Memory B cell (primary cell): ENCODE data around the gene COG1.
A peak's percentile ranks its signal among the peaks of the same experiment; 100 is the strongest.

Experiments
- ATAC-seq: fragments of 150-1000 bp; cut with Tn5 transposase; 2 replicates; pipeline ENCODE4 v1.10.0; 2021; ENCODE audit warnings: low read depth, mild to moderate bottlenecking, moderate library complexity
- DNase-seq, 2 donors: peaks; one replicate each; pipeline ENCODE4 v3.0.0; 2022; ENCODE audit warnings: low spot score in 2 of 2
- H3K27ac Mint-ChIP-seq: one replicate; pipeline ENCODE4 v1.8.0; 2022; ENCODE audit warnings: mild to moderate bottlenecking, moderate library complexity, mixed read lengths
- H3K27me3 Mint-ChIP-seq: one replicate; pipeline ENCODE4 v1.8.0; 2022; ENCODE audit warnings: mixed read lengths
- H3K36me3 Mint-ChIP-seq: one replicate; pipeline ENCODE4 v1.8.0; 2022; ENCODE audit warnings: mild to moderate bottlenecking, mixed read lengths
- H3K4me1 Mint-ChIP-seq: one replicate; pipeline ENCODE4 v1.8.0; 2022; ENCODE audit warnings: mixed read lengths
- H3K4me3 Mint-ChIP-seq: one replicate; pipeline ENCODE4 v1.8.0; 2022; ENCODE audit warnings: mild to moderate bottlenecking, moderate library complexity, mixed read lengths
- H3K9me3 Mint-ChIP-seq: one replicate; pipeline ENCODE4 v1.8.0; 2022; ENCODE audit warnings: mixed read lengths

COG1 gene

GRCh38 chr17:73200476-73200875, 7.6 kb downstream of the COG1 start:
- Mint-ChIP-seq H3K27me3 (no peaks in the 10 kb centered on the region), H3K4me3 (no peak overlapping the region), H3K9me3 (no peaks in the 10 kb centered on the region), H3K36me3 (peaks cover 24% of the 10 kb centered on the region), H3K27ac (no peak overlapping the region), H3K4me1 (peaks cover 2% of the 10 kb centered on the region)
- ATAC-seq = no peak
- DNase-seq = no peak

GRCh38 chr17:73201215-73202069, 8.6 kb downstream of the COG1 start:
- Mint-ChIP-seq H3K27me3 (no peaks in the 10 kb centered on the region), H3K9me3 (no peaks in the 10 kb centered on the region), H3K4me1 (peaks cover 2% of the 10 kb centered on the region), H3K27ac (no peak overlapping the region), H3K36me3 (peaks cover 24% of the 10 kb centered on the region), H3K4me3 (no peak overlapping the region)
- no peak for DNase-seq
- no peak for ATAC-seq

GRCh38 chr17:73203135-73203787, 10.4 kb downstream of the COG1 start:
- Mint-ChIP-seq H3K9me3 (no peaks in the 10 kb centered on the region), H3K4me1 (no peaks in the 10 kb centered on the region), H3K36me3 (peaks cover 25% of the 10 kb centered on the region), H3K27me3 (no peaks in the 10 kb centered on the region), H3K27ac (peak overlapping the region; percentile 21), H3K4me3 (no peak overlapping the region)
- no peak for ATAC-seq
- no peak for DNase-seq

- Mint-ChIP-seq H3K36me3 (peaks cover 26% of the 10 kb centered on the region), H3K27me3 (no peaks in the 10 kb centered on the region), H3K4me3 (no peak overlapping the region), H3K4me1 (no peaks in the 10 kb centered on the region), H3K27ac (peak overlapping the region; percentile 21), H3K9me3 (no peaks in the 10 kb centered on the region)
- ATAC-seq (no peak), DNase-seq (no peak)
These were observed 11.1 kb downstream of the COG1 start for GRCh38 chr17:73203788-73204479.

- no peaks in the 10 kb centered on the region for H3K27me3 Mint-ChIP-seq
- no peak overlapping the region for H3K4me3 Mint-ChIP-seq
- DNase-seq (no peak), ATAC-seq (no peak)
- no peaks in the 10 kb centered on the region for H3K9me3 Mint-ChIP-seq
- H3K4me1 Mint-ChIP-seq = no peaks in the 10 kb centered on the region
- no peak overlapping the region for H3K27ac Mint-ChIP-seq
- peaks cover 22% of the 10 kb centered on the region for H3K36me3 Mint-ChIP-seq
These were observed 12.7 kb downstream of the COG1 start for GRCh38 chr17:73205459-73205961.

GRCh38 chr17:73208139-73208827, 15.4 kb downstream of the COG1 start:
- peaks cover 17% of the 10 kb centered on the region for H3K36me3 Mint-ChIP-seq
- H3K27ac Mint-ChIP-seq = peak overlapping the region; percentile 38

GRCh38 chr17:73209436-73209835, 16.6 kb downstream of the COG1 start:
- Mint-ChIP-seq H3K4me3 (no peak overlapping the region), H3K4me1 (no peaks in the 10 kb centered on the region), H3K36me3 (peaks cover 17% of the 10 kb centered on the region), H3K27me3 (no peaks in the 10 kb centered on the region), H3K9me3 (no peaks in the 10 kb centered on the region), H3K27ac (no peak overlapping the region)
- ATAC-seq = no peak
- DNase-seq = no peak

More at GRCh38 chr17:73208139-73208827, 15.4 kb downstream of the COG1 start:
- DNase-seq (no peak), ATAC-seq (no peak)
- no peaks in the 10 kb centered on the region for H3K9me3 Mint-ChIP-seq
- H3K27me3 Mint-ChIP-seq = no peaks in the 10 kb centered on the region
- no peak overlapping the region for H3K4me3 Mint-ChIP-seq
- no peaks in the 10 kb centered on the region for H3K4me1 Mint-ChIP-seq

GRCh38 chr17:73210002-73210678, 17.3 kb downstream of the COG1 start:
- H3K27me3 Mint-ChIP-seq = no peaks in the 10 kb centered on the region
- DNase-seq (no peak), ATAC-seq (no peak)
- no peak overlapping the region for H3K4me3 Mint-ChIP-seq
- no peaks in the 10 kb centered on the region for H3K4me1 Mint-ChIP-seq
- H3K27ac Mint-ChIP-seq = no peak overlapping the region
- H3K36me3 Mint-ChIP-seq = peaks cover 17% of the 10 kb centered on the region
- no peaks in the 10 kb centered on the region for H3K9me3 Mint-ChIP-seq

GRCh38 chr17:73211745-73212144, 18.9 kb downstream of the COG1 start:
- peak overlapping the region; percentile 62 for H3K27ac Mint-ChIP-seq
- peaks cover 30% of the 10 kb centered on the region for H3K36me3 Mint-ChIP-seq
- H3K9me3 Mint-ChIP-seq = no peaks in the 10 kb centered on the region
- ATAC-seq = no peak
- H3K27me3 Mint-ChIP-seq = no peaks in the 10 kb centered on the region
- DNase-seq = no peak
- H3K4me3 Mint-ChIP-seq = no peak overlapping the region
- peaks cover 8% of the 10 kb centered on the region for H3K4me1 Mint-ChIP-seq

GRCh38 chr17:73214008-73214407, 21.2 kb downstream of the COG1 start:
- H3K4me1 Mint-ChIP-seq = peaks cover 8% of the 10 kb centered on the region
- DNase-seq (no peak), ATAC-seq (no peak)
- H3K27ac Mint-ChIP-seq = no peak overlapping the region
- no peak overlapping the region for H3K4me3 Mint-ChIP-seq
- H3K27me3 Mint-ChIP-seq = no peaks in the 10 kb centered on the region
- peaks cover 15% of the 10 kb centered on the region for H3K36me3 Mint-ChIP-seq
- no peaks in the 10 kb centered on the region for H3K9me3 Mint-ChIP-seq

GRCh38 chr17:73214851-73215250, 22.0 kb downstream of the COG1 start:
- Mint-ChIP-seq H3K27ac (no peak overlapping the region), H3K36me3 (peaks cover 15% of the 10 kb centered on the region), H3K27me3 (no peaks in the 10 kb centered on the region), H3K9me3 (no peaks in the 10 kb centered on the region), H3K4me1 (peaks cover 8% of the 10 kb centered on the region), H3K4me3 (no peak overlapping the region)
- no peak for DNase-seq
- ATAC-seq = no peak

GRCh38 chr17:73215447-73215846, 22.6 kb downstream of the COG1 start:
- peaks cover 15% of the 10 kb centered on the region for H3K36me3 Mint-ChIP-seq

GRCh38 chr17:73223626-73224230, 30.9 kb downstream of the COG1 start:
- no peak overlapping the region for H3K4me3 Mint-ChIP-seq
- H3K9me3 Mint-ChIP-seq = no peaks in the 10 kb centered on the region
- peaks cover 8% of the 10 kb centered on the region for H3K36me3 Mint-ChIP-seq
- H3K27ac Mint-ChIP-seq = peak overlapping the region; percentile 70
- DNase-seq = no peak
- ATAC-seq = no peak
- H3K4me1 Mint-ChIP-seq = peaks cover 26% of the 10 kb centered on the region
- no peaks in the 10 kb centered on the region for H3K27me3 Mint-ChIP-seq

More at GRCh38 chr17:73215447-73215846, 22.6 kb downstream of the COG1 start:
- Mint-ChIP-seq H3K27ac (no peak overlapping the region), H3K27me3 (no peaks in the 10 kb centered on the region), H3K4me3 (no peak overlapping the region), H3K9me3 (no peaks in the 10 kb centered on the region), H3K4me1 (peaks cover 8% of the 10 kb centered on the region)
- DNase-seq (no peak), ATAC-seq (no peak)
